OCI-M2 (cell line): ENCODE results near the gene VKORC1.

ENCODE experiments used
- DNase-seq: peaks from one replicate; lab custom pipeline; 2025; ENCODE audit not compliant: unreplicated experiment; lab: John Stamatoyannopoulos, UW

The VKORC1 gene

GRCh38 chr16:31063843-31064611, 30.6 kb downstream of the VKORC1 start:
- DNase-seq, result no peak

GRCh38 chr16:31063495-31063842, 31.1 kb downstream of the VKORC1 start:
- no peak for DNase-seq

GRCh38 chr16:31061813-31062440, 32.7 kb downstream of the VKORC1 start:
- DNase-seq, result no peak

- DNase-seq, result no peak
Observed at GRCh38 chr16:31061126-31061812, 33.3 kb downstream of the VKORC1 start.

- no peak for DNase-seq
Observed at GRCh38 chr16:31055613-31056012, 39.0 kb downstream of the VKORC1 start.

- DNase-seq, result no peak
Observed at GRCh38 chr16:31052114-31052513, 42.5 kb downstream of the VKORC1 start.

GRCh38 chr16:31050280-31051030, 44.1 kb downstream of the VKORC1 start:
- DNase-seq, result no peak

GRCh38 chr16:31043898-31044481, 50.6 kb downstream of the VKORC1 start:
- no peak for DNase-seq

- DNase-seq, result no peak
Observed at GRCh38 chr16:31043352-31043751, 51.2 kb downstream of the VKORC1 start.

- DNase-seq, result no peak
Observed at GRCh38 chr16:31042866-31043265, 51.7 kb downstream of the VKORC1 start.
